OCI-LY1 (cell line): Measurements from ENCODE around the gene GOLGA3.
"Not testable (repeated sequence)": the region's sequence is repeated elsewhere in the genome, so short reads cannot be mapped to it uniquely, and the experiment has no call there.

Source experiments
- H2AFZ ChIP-seq: fragments of 200-600 bp; sonication (generic), shearing (Covaris generic); 2 replicates; pipeline ENCODE4 v1.6.0; 2014; ENCODE audit warnings: antibody characterized with exemption, mild to moderate bottlenecking, low read length
- H3F3A ChIP-seq: fragments of 200-600 bp; sonication (generic), shearing (Covaris generic); 2 replicates; pipeline ENCODE4 v1.6.0; 2014; ENCODE audit warnings: mild to moderate bottlenecking, antibody characterized with exemption, low read length, moderate library complexity; ENCODE audit not compliant: insufficient read depth
- H3K27ac ChIP-seq: fragments of 200-600 bp; sonication (generic); 2 replicates; pipeline ENCODE4 v1.5.1; 2014; ENCODE audit warnings: low read length, mixed run types, mild to moderate bottlenecking, low read depth; ENCODE audit not compliant: poor library complexity, severe bottlenecking
- H3K27me3 ChIP-seq: fragments of 200-600 bp; sonication (generic); 2 replicates; pipeline ENCODE4 v1.6.0; 2014; ENCODE audit warnings: antibody characterized with exemption, mild to moderate bottlenecking, low read length, moderate library complexity; ENCODE audit not compliant: insufficient read depth
- H3K36me3 ChIP-seq: fragments of 200-600 bp; sonication (generic); 2 replicates; pipeline ENCODE4 v1.6.1; 2014; ENCODE audit warnings: mild to moderate bottlenecking, antibody characterized with exemption, low read length, moderate library complexity, mixed read lengths; ENCODE audit not compliant: insufficient read depth
- H3K4me1 ChIP-seq: fragments of 200-600 bp; sonication (generic); 2 replicates; pipeline ENCODE4 v1.5.1; 2014; ENCODE audit warnings: mild to moderate bottlenecking, low read length, moderate library complexity; ENCODE audit not compliant: insufficient read depth, severe bottlenecking
- H3K4me2 ChIP-seq: fragments of 200-600 bp; sonication (generic), shearing (Covaris generic); 2 replicates; pipeline ENCODE4 v1.6.1; 2014; ENCODE audit warnings: low read length
- H3K4me3 ChIP-seq: fragments of 200-600 bp; sonication (generic); 2 replicates; pipeline ENCODE4 v1.5.1; 2014; ENCODE audit warnings: low read length, low read depth, mild to moderate bottlenecking, mixed read lengths; ENCODE audit not compliant: poor library complexity, severe bottlenecking
- H3K79me2 ChIP-seq: fragments of 200-600 bp; shearing (Covaris generic); 2 replicates; pipeline ENCODE4 v1.6.1; 2016; ENCODE audit warnings: mixed run types, low read length, mixed read lengths; ENCODE audit not compliant: insufficient read depth
- H3K9ac ChIP-seq: fragments of 200-600 bp; sonication (generic), shearing (Covaris generic); 2 replicates; pipeline ENCODE4 v1.6.1; 2014; ENCODE audit warnings: mild to moderate bottlenecking, low read length, mixed read lengths
- H3K9me2 ChIP-seq: fragments of 200-600 bp; sonication (generic), shearing (Covaris generic); 2 replicates; pipeline ENCODE4 v1.6.1; 2014; ENCODE audit warnings: low read depth, mild to moderate bottlenecking, low read length, mixed read lengths
- H3K9me3 ChIP-seq: fragments of 200-600 bp; shearing (Covaris generic); 2 replicates; pipeline ENCODE4 v1.6.1; 2014; ENCODE audit warnings: low read length, mixed read lengths
- H4K20me1 ChIP-seq: fragments of 200-600 bp; sonication (generic), shearing (Covaris generic); 2 replicates; pipeline ENCODE4 v1.6.0; 2016; ENCODE audit warnings: mild to moderate bottlenecking, low read length; ENCODE audit not compliant: insufficient read depth
- CTCF ChIP-seq: fragments of 200-600 bp; sonication (generic), shearing (Covaris generic); IDR thresholded peaks from 2 replicates; pipeline ENCODE4 v1.5.1; 2017; ENCODE audit warnings: mild to moderate bottlenecking, antibody characterized with exemption, low read length, moderate library complexity, mixed read lengths
- EZH2 ChIP-seq: fragments of 200-600 bp; sonication (generic), shearing (Covaris generic); IDR thresholded peaks from 2 replicates; pipeline ENCODE4 v1.8.0; 2017; ENCODE audit warnings: borderline replicate concordance, mixed run types, mild to moderate bottlenecking, antibody characterized with exemption, low read length, moderate library complexity, mixed read lengths

Gene GOLGA3

GRCh38 chr12:132812631-132813305 is 15.9 kb downstream of the GOLGA3 start:
- TF ChIP-seq CTCF (no peak), EZH2 (no peak)
- no peaks in the 10 kb centered on the region for H3K79me2 ChIP-seq
- H3K9me3 ChIP-seq, result no peaks in the 10 kb centered on the region
- H3K4me1 ChIP-seq, result no peaks in the 10 kb centered on the region
- no peaks in the 10 kb centered on the region for H4K20me1 ChIP-seq
- H3K9ac ChIP-seq, result no peak overlapping the region
- H2AFZ ChIP-seq, result no peak overlapping the region
- no peaks in the 10 kb centered on the region for H3K9me2 ChIP-seq
- H3K27ac ChIP-seq, result no peak overlapping the region
- no peaks in the 10 kb centered on the region for H3K27me3 ChIP-seq
- no peak overlapping the region for H3K4me2 ChIP-seq
- H3F3A ChIP-seq, result no peaks in the 10 kb centered on the region
- H3K4me3 ChIP-seq, result no peak overlapping the region
- H3K36me3 ChIP-seq, result peaks cover 54% of the 10 kb centered on the region

GRCh38 chr12:132809391-132809790 is 19.3 kb downstream of the GOLGA3 start:
- not testable (repeated sequence) for H3K4me3 ChIP-seq, H3K27me3 ChIP-seq, H3K9ac ChIP-seq, H3K79me2 ChIP-seq, H3K4me2 ChIP-seq, H3K27ac ChIP-seq, H3K4me1 ChIP-seq, H2AFZ ChIP-seq, H4K20me1 ChIP-seq, H3K9me2 ChIP-seq, H3F3A ChIP-seq, H3K9me3 ChIP-seq
- H3K36me3 ChIP-seq, result peaks cover 52% of the 10 kb centered on the region

- no peaks in the 10 kb centered on the region for H3K9me3 ChIP-seq
- no peaks in the 10 kb centered on the region for H3K27me3 ChIP-seq
- no peak overlapping the region for H2AFZ ChIP-seq
- H3K9me2 ChIP-seq, result no peaks in the 10 kb centered on the region
- no peaks in the 10 kb centered on the region for H3K4me1 ChIP-seq
- TF ChIP-seq CTCF (no peak), EZH2 (no peak)
- no peak overlapping the region for H3K9ac ChIP-seq
- no peak overlapping the region for H3K4me2 ChIP-seq
- H3K36me3 ChIP-seq, result peaks cover 53% of the 10 kb centered on the region
- no peaks in the 10 kb centered on the region for H3F3A ChIP-seq
- no peak overlapping the region for H3K27ac ChIP-seq
- H3K79me2 ChIP-seq, result no peaks in the 10 kb centered on the region
- H4K20me1 ChIP-seq, result no peaks in the 10 kb centered on the region
- no peak overlapping the region for H3K4me3 ChIP-seq
Measured at GRCh38 chr12:132807295-132808092, 21.2 kb downstream of the GOLGA3 start.
